Measurements from ENCODE around the gene DVL1.

DNA sequence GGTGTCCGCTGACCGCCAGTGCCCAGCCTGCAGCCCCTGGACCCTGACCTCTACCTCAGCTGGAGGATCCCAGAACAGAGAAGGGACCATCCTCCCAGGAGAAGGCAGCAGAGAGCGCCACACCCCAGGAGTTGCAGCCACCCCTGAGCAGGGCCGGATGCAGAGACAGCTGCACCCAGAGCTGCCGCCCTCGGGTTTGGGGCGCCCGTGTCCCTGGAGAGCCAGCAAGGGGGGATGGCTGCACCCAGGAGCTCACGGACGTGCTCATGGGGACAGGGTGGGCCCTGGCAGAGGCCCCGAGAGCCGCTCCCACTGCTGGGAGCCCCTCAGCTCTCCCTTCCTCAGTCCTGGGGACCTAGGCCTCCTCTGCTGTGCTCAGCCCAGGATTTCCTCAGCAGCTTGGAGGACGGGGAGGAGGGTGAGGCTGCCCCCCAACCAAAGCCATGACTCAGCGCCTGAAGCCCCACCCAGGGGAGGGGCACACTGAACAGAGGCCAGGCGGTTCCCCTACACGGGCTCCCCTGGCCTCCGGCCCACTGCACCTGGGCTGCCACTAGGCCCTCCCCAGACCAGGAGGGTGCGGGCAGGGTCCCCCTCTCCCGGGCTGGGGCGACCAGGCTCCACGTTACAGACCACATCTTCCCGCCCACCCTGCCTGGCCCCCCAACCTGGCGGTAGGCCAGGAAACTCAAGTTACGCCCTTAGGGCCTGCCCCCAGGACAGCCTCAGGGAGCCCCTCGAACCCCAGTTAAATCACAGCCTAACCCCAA lies 43.7 kb downstream of the DVL1 start:
- TF ChIP-seq CTCF (conservative IDR thresholded peaks at IDR 0.05; ENCODE audit: low read length): no peak
- TF ChIP-seq EZH2phosphoT487 (IDR thresholded peaks at IDR 0.05; ENCODE audit: borderline replicate concordance): no peak
